GM18498 (cell line): ENCODE measurements around the gene FOXL1.

ENCODE experiments used
- ATAC-seq: cut with Tn5 transposase; IDR thresholded peaks from one replicate; pipeline ENCODE4 v1.9.1; 2021; ENCODE audit warnings: mild to moderate bottlenecking, moderate library complexity; ENCODE audit not compliant: unreplicated experiment

The FOXL1 gene

DNA sequence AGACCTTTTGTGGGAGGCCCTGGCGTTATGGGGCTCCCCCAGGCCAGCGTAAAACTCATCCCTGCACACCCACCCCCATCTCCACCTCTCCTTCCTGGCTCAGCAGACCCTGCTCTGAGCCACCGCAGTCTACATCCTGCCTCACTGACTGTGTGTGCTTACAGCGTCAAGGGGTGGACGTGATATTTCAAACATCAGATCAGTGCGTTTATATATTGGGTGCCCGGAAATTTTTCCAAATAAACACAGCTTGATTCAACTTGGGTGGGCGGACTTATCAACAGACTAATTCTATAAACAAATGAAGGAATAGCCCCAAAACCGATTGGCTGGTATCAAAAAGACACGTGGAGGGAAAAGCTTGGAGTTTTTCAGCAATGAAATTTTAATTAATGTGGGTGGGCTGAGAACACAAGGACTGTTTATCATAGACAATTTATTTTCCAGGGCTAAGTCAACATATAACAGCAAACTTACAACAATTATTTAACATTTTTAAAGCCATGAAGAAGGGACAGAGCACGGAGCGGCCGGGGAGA is at the start of gene FOXL1:
TSS of gene FOXL1 (plus strand) at position 489 of the 539 bp plus-strand sequence. CDS start 175 bp downstream, outside the sequence.
- ATAC-seq, result no peak

DNA sequence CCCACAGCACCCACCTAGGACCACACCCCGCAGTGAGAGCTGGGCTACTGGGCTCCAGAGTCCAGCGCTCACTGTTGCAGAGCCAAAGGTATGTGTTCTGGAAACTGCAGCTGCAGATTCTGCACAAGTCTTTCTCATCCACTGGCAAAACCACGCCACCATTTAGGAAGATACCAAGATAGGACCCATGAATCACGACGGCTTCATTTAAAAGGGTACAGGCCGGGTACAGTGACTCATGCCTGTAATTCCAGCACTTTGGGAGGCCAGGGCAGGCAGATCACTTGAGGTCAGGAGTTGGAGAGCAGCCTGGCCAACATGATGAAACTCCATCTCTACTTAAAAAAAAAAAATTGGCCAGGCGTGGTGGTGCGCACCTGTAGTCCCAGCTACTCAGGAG is 49.2 kb upstream of the FOXL1 start:
- no peak for ATAC-seq

DNA sequence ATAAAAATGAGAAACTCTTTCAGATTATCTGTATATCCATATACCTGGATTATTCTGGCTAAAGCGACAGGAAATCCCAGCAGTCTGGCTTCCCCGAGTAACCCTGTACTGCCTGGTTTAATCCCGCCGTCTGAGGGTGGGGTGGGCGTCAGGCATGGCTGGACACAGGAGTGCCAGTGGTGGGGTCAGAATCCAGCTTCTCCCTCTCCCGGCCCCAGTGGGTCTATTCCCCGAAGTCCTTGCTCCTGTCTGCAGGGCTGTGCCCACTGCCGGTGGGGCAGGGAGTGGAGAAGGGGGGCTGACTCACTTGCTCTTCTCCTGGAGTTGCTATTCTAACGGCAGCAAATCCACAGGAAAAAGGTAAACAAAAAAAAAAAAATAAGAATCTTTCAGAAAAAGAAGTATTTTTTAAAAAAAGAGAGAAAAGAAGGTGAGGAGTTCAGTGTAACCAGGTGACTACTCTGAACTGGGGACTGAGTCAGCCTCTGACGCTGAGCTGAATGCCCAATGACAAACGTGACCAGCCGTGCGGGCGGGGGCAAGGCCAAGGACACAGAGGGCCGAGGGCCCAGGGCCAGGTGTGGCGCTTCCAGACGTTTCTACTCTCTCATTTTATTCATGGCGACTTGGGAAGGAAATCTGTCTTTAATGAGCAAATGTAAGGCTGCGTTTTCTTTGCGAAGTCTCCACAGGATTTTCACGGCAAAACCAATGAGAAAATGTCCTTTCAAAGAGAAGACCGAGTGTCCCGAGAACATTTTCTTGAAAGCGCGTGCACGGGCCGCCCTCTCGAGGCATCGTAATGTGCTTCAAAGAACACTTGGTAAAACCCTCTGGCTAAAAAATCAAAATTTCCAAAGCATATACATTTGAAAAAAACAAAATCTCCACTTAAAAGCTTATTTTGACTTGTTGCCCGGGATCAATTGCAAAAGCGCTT is 47.8 kb upstream of the FOXL1 start:
- ATAC-seq, result no peak

DNA sequence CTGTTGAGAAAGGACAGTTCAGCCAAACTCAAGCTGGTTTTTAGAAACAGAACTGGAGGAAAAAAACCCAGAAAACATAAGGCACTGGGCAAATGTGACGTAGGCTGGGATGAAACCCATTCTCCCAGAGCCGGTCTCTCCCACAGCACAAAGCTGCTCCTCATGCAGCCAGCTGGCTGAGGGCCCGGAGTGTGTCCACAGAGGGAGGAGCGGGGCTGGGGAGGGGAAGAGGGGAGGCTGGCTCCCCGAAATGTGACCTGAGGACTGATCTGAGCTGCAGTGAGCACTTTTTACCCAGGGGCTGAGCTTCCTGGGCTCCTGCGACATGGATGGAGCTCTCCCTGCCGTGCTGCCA is 47.2 kb upstream of the FOXL1 start:
- ATAC-seq, result no peak

DNA sequence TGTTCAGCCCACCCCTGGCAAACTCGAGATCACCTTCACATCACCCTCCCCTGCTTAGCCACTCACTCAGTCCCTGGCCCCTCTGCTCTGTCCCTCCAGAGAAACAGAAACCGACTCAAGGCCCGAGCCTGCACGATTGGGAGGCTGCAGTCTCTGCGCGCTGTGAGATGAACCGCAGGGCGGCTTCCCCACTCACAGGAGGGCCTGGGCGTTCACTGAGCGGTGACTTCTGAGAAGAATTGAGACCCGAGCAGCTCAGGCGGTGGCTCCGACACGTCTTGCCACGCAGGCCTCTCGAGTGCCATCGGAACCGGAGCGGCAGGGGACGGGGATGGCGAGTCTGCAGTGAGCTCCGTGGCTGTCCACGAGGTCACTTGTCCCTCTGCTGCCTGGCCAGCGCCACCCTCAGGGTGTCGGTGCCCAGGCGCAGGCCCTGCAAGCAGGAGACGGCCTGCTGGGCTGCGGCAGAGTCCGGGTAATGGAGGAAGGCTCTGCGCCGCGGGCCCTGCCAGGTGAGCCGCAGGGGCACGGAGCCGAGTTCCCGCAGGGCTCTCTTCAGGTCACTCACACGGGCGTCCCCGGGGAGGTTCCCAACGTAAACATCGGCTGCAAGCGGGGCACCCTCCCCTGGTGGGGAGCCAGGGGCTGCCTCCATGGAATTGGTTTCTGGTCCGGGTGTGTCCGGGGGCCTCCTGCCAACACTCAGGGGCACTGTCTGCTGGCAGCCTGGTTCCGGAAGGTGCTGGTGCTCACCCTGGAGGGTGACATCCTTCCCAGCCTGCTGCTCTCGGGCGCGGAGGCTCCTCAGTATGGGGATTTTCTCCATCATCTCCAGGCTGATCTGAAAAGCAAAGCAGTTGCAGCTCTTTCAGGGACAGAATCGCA is 46.5 kb upstream of the FOXL1 start:
- ATAC-seq, result no peak

DNA sequence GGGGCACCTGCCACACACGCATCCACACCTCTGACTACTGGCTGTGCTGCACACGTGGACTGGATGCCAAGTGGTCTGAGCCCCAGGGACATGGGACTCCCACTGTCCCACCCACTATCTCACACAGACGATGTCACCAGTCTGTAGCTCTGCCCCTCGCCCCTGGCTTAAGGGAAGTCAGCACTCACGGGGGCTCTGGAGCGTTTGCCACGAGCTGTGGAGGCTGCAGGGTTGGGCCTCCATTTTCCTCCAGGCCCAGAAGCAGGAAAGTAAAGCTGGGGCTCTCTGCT is 45.9 kb upstream of the FOXL1 start:
- ATAC-seq, result no peak

DNA sequence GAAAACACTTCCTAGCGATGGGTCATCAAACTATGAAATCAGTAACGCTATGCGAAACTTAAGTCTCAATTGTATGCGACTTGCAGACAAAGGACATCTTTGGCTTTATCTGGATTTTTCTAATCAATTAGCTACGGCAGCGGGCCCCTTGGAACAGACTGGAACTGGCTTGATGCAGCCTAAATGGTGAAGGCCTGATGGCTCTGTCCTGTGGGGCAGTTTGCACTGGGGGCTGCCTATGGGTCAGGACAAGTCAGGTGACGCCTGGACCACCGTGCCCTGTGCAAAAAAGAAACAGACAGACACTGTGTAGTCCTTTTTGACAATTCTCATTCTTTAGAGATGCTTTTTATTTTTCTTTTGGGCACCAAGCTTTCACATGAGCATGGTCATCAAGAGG is 45.3 kb upstream of the FOXL1 start:
- ATAC-seq, result no peak

DNA sequence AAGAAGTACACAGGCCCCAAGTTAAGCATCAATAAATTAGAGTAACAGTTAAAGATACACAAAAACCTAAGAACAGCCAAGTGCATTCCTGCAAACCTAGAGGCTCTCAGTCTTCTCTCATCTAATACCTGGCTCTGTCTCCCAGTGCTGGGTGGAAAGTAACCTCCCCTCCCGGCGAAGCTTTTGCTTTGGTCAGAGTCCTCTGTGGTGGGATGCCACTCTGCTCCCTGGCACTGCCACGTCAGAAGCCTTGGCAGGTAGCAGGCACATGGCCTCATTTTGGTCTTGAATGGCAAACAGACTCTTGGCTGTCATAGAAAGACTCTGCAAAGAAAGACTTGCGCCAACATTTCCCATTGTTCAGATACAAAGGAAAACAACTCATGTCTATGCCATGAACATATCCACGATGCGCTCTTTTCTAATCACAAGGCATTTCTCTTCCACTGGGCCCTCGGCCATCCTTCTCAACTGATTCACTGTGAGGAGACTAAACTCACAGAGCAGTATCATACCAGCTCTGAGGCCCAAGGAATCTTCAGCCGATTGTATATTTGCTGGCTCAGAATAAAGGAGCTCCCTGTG is 44.5 kb upstream of the FOXL1 start:
- no peak for ATAC-seq

DNA sequence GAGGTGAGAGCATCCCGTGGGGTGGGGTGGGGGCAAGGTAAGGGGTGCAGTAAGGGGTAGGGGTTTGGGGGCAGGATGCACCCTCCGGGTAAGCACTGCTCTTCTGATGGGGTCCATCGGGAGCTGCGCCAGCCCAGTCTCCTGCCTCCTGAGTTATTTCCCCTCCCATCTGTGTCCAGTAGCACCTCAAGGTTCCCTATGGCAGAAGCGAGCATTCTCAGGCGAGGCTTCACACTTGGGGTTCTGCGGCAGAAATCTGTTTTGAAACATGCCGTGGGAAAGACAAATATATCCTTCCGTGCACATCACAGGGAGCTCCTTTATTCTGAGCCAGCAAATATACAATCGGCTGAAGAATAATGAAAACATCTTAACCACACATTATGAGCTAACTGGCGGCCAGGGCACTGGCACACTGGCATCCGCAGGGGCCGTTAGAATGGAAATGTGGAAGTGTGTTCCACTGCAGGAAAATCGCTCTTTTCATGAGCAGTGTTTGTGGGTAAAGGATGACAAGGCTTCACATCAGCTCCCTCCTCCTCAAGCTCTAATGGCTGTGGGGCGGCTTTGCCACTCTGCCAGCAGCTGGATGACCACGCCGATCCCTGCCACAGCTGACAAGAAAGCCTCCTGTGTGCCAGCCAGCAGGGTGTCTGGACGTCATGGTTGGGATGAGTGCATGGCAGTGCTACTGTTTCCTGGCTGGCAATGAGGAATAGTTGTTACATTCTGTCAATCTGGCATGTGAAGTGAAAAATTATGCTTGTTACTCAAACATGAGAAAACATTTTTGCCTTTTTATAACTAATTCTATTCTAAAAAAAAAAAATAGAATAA is 43.4 kb upstream of the FOXL1 start:
- ATAC-seq, result no peak

DNA sequence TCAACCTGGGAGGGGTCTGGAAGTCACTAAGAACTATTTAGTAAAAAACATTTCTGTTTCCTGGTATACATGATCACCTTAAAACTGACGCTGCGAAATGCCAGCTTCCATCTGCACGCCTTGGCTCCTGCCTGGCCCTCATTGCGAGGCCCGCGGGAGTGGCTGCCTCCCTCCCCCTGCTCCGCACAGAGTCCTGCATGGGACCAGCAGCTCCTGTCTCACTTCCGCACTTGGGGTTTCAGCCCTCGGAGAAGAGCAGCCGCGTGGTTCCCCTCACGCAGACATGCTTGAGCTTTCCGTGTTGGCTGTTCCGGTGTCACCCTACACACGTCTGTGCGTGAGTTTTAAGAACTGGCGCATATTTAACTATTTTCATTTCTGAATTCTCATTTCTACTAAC is 41.7 kb upstream of the FOXL1 start:
- no peak for ATAC-seq

DNA sequence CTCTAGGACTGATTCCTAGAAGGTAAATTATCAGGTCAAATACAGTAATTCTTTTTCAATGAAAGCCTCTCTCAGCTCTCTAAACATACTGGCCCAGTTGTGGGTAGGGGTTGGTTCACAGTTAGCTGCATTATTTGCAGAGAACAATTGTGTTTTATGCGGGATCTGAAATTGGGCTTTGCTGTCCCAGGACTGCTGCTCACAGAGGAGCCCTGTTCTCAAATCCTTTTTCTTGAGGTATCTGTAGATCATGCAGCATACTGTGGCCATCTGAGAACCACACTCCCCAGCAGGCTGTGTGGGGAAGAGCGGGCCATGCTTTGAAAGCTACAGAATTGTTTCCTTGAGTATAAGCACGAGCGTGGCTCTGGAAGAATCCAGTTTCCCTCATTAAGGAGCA is 40.9 kb upstream of the FOXL1 start:
- ATAC-seq, result no peak

DNA sequence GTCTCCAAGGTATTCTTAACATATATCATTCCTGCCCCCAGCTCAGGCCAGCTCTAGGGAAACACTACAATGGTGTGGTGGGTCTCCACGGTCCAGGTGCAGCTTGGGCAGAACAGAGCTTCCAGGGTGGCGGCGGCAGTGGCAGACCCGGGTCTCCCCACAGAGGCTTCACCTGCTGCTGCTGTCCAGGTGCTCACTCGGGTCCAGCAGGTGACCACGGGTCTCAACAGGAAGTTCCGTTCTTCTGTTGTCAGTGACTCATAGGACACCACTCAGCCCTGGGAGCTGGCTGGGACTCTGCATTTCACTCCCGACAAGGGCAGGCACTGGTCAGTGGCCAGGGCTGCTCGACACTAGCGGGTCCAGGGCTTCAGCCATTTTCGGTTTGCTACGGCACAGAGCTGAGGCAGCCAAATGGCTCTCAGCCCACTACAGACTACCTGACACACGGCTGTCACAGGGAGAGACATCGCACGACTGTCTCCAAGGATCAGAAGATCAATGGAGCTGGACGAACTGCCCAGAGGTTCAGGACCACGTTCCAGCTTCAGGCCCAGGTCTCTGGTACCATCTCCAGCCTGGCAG is 40.1 kb upstream of the FOXL1 start:
- no peak for ATAC-seq

DNA sequence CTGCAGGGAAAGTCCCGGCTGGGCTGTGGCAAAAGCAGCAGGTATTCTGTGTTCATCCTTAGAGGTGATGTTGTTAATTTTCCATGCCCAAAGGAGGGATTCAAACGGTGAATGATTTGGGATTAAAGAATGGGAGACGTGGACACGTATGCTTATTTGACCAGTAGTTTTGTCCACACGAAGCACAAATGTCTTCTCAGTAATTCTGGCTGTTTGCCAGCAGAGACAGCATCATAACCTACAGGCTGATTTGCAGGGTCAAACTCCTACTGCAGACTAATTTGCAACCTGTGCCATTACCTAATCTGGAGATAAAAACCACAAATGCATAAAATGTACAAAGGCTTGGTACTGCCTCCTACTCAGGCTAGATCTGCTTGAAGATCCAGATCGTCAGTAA is 37.5 kb upstream of the FOXL1 start:
- no peak for ATAC-seq

DNA sequence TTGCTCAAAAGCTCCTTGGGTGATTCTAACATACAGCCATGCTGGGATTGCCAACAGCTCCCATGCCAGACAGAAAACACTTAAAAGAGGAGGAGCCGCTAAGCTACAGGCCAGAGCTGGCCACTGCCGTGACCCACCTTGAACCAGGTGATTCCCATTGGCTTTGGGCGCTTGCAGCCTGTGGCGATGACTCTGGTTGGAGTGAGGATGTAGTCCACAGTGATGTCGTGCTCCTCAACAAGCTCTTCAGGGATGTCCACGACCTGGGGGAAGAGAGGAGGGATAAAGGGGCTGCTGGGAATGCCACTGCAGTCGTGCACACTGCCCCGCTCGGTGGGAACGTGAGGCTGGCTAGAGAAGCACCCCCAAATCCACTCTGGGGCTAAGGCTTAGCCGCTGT is 36.8 kb upstream of the FOXL1 start:
- ATAC-seq, result no peak

DNA sequence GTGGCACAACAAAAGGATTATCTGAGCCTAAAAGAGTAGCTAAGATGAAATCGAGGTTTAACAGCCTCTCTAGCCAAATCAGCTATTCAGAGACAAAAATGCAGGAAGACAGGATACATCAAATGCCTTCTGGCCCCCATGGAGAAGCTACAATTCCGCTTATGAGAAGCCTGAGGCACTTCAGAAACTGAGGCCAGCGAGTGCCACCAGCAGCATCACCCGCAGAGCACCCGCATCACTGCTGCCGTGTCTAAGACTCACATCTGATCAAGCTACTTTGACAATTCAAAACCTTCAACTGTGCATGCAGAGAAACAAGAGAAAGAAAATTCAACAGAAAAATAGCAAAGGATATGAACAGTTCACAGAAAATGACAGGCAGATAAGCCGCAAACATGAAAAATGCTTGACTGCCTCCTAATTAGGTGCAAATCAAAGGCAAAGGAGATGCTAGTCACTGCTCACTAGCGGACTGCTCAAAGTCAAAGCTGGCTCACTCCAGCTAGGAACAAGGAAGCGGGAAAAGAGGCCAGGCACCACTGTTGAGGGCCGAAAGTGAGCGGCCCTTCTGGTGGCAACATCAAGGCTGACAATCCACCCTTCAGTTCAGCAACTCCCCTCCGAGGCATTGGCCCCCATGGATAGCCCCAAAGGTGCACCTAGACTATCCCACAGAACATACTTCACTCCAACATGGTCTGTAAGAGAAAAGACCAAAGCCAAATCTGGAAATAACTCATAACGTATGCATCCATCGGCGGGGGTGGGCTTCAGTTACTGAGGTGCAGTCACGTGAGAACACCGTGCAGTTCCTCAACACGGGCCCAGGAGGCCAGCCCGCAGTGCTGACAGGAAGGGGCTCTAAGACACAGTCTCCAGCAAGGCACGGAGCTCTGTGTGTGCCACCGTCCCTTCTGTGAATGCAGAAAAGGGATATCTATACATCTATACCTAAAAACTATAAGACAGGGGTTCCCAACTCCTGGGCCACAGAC is 35.3 kb upstream of the FOXL1 start:
- no peak for ATAC-seq

DNA sequence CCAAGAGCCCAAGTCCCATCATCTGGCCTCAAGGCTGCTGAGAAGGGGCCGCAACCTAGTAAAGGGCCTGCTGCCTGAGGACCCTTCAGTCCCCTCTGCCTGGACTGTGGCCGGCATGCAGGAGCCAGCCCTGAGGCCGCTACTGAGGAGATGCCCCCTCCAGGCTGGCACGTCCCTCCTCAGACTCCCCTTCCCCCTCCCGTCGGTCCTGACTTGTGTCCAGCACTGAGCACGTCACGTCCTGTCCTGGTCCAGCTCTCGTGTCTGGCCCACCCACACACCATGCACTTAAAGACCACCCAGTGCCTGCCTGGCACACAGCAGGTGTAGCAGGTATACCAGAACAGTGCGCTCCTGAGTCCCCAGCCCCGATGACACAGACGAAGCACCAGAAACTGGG is 32.9 kb upstream of the FOXL1 start:
- ATAC-seq, result no peak

DNA sequence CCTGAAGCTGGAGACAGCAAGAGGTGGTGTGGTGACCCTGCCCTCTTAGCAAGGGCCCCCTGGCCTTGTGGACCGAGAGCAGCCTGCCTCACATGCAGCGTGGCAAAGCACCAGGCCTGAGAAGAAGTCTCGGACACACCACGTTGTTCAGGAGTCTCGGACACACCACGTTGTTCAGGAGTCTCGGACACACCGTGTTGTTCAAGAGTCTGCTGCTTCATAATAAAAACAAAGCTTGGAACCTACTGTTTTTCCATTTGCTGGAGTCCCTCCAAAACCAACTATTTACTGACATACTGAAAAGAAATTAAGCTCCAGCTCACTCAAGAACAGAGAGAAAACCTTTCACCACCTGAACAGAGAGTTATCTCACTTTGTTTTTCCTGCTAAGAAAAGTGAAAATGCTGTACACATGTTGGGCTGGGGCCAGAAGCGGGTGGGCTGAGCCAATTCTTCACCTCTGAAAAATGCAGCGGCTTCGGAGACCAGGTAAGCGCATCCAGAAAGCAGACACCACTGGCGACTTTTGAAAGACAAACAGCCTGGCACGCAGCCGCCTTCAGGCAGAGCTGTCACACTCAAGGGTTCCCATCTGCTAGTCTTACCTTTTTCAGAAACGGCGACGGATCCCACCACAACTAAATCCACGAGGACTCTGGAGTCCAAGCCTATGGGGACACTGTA is 32.3 kb upstream of the FOXL1 start:
- no peak for ATAC-seq

DNA sequence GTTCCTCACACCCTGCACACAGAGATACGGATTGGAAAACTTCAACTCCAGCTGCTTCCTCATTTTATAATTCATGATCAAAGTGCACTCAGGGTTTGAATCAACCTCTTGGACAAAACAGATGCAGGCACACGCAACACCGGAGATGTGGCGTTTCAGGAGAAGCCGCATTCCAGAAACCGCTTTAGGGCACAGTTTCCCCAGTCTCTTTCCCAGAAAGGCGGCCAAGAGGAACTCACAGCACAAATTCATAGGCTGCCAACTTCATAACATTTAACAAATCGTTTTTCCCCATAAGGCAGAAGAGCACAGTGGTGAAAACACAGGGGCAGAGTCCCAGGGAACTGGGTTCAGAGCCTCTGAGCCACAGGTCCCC is 31.7 kb upstream of the FOXL1 start:
- ATAC-seq, result no peak

DNA sequence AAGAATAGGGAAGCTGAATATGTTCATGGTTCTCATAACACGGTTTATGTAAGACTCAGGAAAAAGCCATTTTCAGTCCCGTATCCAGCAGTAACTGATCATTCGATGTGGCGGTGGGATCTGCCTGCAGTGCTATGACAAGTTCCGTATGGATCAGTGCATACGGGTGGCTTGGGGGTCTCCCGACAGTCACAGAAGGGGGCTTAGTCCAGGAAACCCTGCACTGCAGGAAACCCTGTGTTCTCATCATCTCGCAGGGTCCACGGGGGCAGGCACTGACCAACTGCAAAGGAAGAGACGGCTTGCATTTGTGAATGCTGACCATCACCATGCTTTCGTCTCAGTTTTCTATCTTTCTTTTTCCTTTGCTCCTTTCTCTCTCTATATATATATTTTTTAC is 31.1 kb upstream of the FOXL1 start:
- ATAC-seq, result no peak
